ENCODE data around the gene SLC22A6. TPM values are rescaled to one million over a fixed set of nuclear protein-coding genes. Genes with fewer than 3 reads are reported as not detected.

SLC22A6 gene
- total RNA-seq, 1 donor from 2014 or later = not detected

GRCh38 chr11:62983536-62984199 is 1.1 kb downstream of the SLC22A6 start:
- intact Hi-C loops (cut with DNase I) = no loop called here
- H3K27ac ChIP-seq = no peak overlapping the region
- H3K36me3 ChIP-seq = no peaks in the 10 kb centered on the region
- H3K27me3 ChIP-seq = no peaks in the 10 kb centered on the region
- no peak overlapping the region for H3K4me3 ChIP-seq
- ATAC-seq = no peak
- no peaks in the 10 kb centered on the region for H3K9me3 ChIP-seq
- TF ChIP-seq, protein P1, sequence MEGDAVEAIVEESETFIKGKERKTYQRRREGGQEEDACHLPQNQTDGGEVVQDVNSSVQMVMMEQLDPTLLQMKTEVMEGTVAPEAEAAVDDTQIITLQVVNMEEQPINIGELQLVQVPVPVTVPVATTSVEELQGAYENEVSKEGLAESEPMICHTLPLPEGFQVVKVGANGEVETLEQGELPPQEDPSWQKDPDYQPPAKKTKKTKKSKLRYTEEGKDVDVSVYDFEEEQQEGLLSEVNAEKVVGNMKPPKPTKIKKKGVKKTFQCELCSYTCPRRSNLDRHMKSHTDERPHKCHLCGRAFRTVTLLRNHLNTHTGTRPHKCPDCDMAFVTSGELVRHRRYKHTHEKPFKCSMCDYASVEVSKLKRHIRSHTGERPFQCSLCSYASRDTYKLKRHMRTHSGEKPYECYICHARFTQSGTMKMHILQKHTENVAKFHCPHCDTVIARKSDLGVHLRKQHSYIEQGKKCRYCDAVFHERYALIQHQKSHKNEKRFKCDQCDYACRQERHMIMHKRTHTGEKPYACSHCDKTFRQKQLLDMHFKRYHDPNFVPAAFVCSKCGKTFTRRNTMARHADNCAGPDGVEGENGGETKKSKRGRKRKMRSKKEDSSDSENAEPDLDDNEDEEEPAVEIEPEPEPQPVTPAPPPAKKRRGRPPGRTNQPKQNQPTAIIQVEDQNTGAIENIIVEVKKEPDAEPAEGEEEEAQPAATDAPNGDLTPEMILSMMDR (IDR thresholded peaks at IDR 0.05) = no peak
- DNase-seq = no peak
- no peaks in the 10 kb centered on the region for H3K4me1 ChIP-seq

DNA sequence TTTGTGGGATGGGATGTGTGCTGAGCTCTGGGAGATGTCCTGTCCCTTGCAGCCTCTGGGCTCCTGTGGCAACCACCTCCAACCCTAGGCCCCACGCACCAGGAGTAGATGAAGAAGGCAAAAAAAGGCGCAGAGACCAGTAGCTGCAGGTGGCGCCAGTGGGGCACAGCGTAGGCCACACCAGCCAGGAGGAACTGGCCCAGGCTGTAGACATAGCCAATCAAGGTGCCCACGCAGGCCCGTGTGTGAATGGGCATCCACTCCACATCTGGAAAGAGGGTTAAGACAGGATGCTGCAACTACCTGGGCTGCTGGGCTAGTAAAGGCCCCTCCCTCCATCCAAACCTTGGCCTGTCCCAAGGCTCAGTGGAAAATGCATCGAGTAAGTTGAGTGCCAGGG is 3.0 kb downstream of the SLC22A6 start:
- ATAC-seq = no peak
- DNase-seq = no peak
- intact Hi-C loops (cut with DNase I) = no loop called here
- Histone ChIP-seq H3K4me3 (no peak overlapping the region), H3K27me3 (no peaks in the 10 kb centered on the region), H3K27ac (no peak overlapping the region), H3K9me3 (no peaks in the 10 kb centered on the region), H3K36me3 (no peaks in the 10 kb centered on the region), H3K4me1 (no peaks in the 10 kb centered on the region)
- TF ChIP-seq, protein P1 (IDR thresholded peaks at IDR 0.05) = no peak

DNA sequence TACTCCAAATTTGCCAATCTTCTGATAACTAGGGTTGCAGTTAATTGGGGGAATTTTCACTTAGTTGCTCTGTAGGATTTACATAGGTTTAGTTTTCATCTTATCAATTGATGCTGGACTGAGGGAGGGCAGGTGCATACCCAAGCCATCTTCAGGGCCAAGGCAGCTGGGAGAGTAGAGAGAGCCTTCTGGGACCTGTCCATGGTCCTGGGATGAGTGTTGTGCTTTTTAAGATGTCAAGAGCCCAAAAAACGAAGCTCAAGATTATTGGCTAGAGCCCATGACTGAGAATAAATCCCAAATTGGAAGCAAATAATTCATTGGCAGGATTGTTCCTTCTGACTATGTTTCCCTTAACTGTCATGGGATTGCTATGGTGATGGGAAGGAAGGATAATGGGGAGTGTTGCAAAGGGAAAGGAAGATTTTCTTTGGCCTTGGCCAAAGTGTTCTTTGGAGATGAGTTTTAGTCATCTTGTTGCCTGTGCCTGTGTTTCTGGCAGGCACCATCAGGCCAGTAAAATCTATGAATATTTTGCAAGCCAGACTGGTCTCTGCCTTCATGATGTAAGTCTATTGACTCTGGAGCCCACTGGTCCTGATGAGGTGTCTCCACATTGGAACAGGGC is 4.5 kb downstream of the SLC22A6 start:
- no peak overlapping the region for H3K4me3 ChIP-seq
- H3K27ac ChIP-seq = no peak overlapping the region
- TF ChIP-seq, protein P1 (IDR thresholded peaks at IDR 0.05) = no peak
- H3K9me3 ChIP-seq = no peaks in the 10 kb centered on the region
- no peak for DNase-seq
- H3K4me1 ChIP-seq = no peaks in the 10 kb centered on the region
- no peaks in the 10 kb centered on the region for H3K36me3 ChIP-seq
- ATAC-seq = no peak
- intact Hi-C loops (cut with DNase I) = no loop called here
- no peaks in the 10 kb centered on the region for H3K27me3 ChIP-seq

GRCh38 chr11:62976109-62976508 is 8.7 kb downstream of the SLC22A6 start:
- no peaks in the 10 kb centered on the region for H3K27me3 ChIP-seq
- no peaks in the 10 kb centered on the region for H3K4me1 ChIP-seq
- no peak overlapping the region for H3K4me3 ChIP-seq
- TF ChIP-seq, protein P1 (IDR thresholded peaks at IDR 0.05) = no peak
- no peaks in the 10 kb centered on the region for H3K36me3 ChIP-seq
- no peaks in the 10 kb centered on the region for H3K9me3 ChIP-seq
- intact Hi-C loops (cut with DNase I) = no loop called here
- no peak overlapping the region for H3K27ac ChIP-seq
- no peak for DNase-seq
- ATAC-seq = no peak

GRCh38 chr11:62974848-62975522 is 9.8 kb downstream of the SLC22A6 start:
- Histone ChIP-seq H3K27ac (no peak overlapping the region), H3K4me3 (no peak overlapping the region), H3K4me1 (no peaks in the 10 kb centered on the region), H3K36me3 (no peaks in the 10 kb centered on the region), H3K9me3 (no peaks in the 10 kb centered on the region), H3K27me3 (no peaks in the 10 kb centered on the region)
- intact Hi-C loops (cut with DNase I) = no loop called here
- ATAC-seq (peak; percentile 81), DNase-seq (peak; percentile 73)
- TF ChIP-seq, protein P1 (IDR thresholded peaks at IDR 0.05) = peak; percentile 46

Measured in upper lobe of right lung (tissue), 1 donor.